Activated T-helper 17 cell treated with anti-CD3 and anti-CD28 coated beads, Interleukin-2, amount 50 U/mL, for 72 hours (primary cell): ENCODE measurements around the gene SLC9A2. TPM values are rescaled to one million over a fixed set of nuclear protein-coding genes. Genes with fewer than 3 reads are reported as not detected.

Experiments
- ATAC-seq: fragments of 150-1000 bp; cut with Tn5 transposase; replicated peaks from 2 replicates; pipeline ENCODE4 v1.10.0; 2021; ENCODE audit warnings: mild to moderate bottlenecking, moderate library complexity
- H3K27ac Mint-ChIP-seq: one replicate; pipeline ENCODE4 v1.8.0; 2022; ENCODE audit warnings: mixed read lengths
- H3K27me3 Mint-ChIP-seq: one replicate; pipeline ENCODE4 v1.8.0; 2022; ENCODE audit warnings: mixed read lengths
- H3K36me3 Mint-ChIP-seq: one replicate; pipeline ENCODE4 v1.8.0; 2022; ENCODE audit warnings: low read depth, mild to moderate bottlenecking, mixed read lengths
- H3K4me1 Mint-ChIP-seq: one replicate; pipeline ENCODE4 v1.8.0; 2022; ENCODE audit warnings: mixed read lengths
- H3K4me3 Mint-ChIP-seq: one replicate; pipeline ENCODE4 v1.8.0; 2022; ENCODE audit warnings: mild to moderate bottlenecking, mixed read lengths
- H3K9me3 Mint-ChIP-seq: one replicate; pipeline ENCODE4 v1.8.0; 2022; ENCODE audit warnings: mixed read lengths
- total RNA-seq, 2 donors: library from RNA; stranded (reverse); gene quantifications; one replicate each; pipeline ENCODE4 v1.2.3, GENCODE V29; 2022

The SLC9A2 gene, protein sequence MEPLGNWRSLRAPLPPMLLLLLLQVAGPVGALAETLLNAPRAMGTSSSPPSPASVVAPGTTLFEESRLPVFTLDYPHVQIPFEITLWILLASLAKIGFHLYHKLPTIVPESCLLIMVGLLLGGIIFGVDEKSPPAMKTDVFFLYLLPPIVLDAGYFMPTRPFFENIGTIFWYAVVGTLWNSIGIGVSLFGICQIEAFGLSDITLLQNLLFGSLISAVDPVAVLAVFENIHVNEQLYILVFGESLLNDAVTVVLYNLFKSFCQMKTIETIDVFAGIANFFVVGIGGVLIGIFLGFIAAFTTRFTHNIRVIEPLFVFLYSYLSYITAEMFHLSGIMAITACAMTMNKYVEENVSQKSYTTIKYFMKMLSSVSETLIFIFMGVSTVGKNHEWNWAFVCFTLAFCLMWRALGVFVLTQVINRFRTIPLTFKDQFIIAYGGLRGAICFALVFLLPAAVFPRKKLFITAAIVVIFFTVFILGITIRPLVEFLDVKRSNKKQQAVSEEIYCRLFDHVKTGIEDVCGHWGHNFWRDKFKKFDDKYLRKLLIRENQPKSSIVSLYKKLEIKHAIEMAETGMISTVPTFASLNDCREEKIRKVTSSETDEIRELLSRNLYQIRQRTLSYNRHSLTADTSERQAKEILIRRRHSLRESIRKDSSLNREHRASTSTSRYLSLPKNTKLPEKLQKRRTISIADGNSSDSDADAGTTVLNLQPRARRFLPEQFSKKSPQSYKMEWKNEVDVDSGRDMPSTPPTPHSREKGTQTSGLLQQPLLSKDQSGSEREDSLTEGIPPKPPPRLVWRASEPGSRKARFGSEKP
- not detected for total RNA-seq

- no peak within 1 kb of the TSS for H3K27ac Mint-ChIP-seq
- ATAC-seq, result peak; percentile 53
- no peaks in the 10 kb centered on the region for H3K9me3 Mint-ChIP-seq
These were observed at the start of gene SLC9A2 for GRCh38 chr2:102619414-102620319. Gene SLC9A2, plus strand, starts transcription at chr2:102619553. Its CDS starts 296 bp downstream, at chr2:102619849.

DNA sequence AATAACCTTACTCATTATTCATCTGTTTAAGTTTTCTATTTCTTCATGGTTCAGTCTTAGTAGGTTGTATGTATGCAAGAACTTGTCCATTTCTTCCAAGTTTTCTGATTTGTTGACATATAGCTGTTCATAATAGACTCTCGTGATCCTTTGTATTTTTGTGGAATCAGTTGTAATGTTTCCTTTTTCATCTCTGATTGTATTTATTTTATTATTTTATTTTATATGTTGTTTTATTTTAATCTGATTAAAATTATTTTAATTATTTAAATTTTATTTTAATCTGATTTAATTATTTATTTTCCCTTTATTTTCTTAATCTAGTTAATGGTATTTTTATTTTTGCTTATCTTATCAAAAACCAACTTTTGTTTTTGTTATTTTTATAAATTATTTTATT, 43.5 kb upstream of the SLC9A2 start:
- H3K4me3 Mint-ChIP-seq, result no peak overlapping the region
- no peak overlapping the region for H3K27ac Mint-ChIP-seq
- H3K4me1 Mint-ChIP-seq, result no peaks in the 10 kb centered on the region
- no peaks in the 10 kb centered on the region for H3K36me3 Mint-ChIP-seq
- ATAC-seq, result no peak
- H3K9me3 Mint-ChIP-seq, result peaks cover 4% of the 10 kb centered on the region
- H3K27me3 Mint-ChIP-seq, result peaks cover 28% of the 10 kb centered on the region

More at GRCh38 chr2:102619414-102620319, at the start of gene SLC9A2:
- H3K4me1 Mint-ChIP-seq, result peaks cover 4% of the 10 kb centered on the region
- peak within 1 kb of the TSS; percentile 61 for H3K4me3 Mint-ChIP-seq
- H3K36me3 Mint-ChIP-seq, result no peaks in the 10 kb centered on the region
- peaks cover 58% of the 10 kb centered on the region for H3K27me3 Mint-ChIP-seq

DNA sequence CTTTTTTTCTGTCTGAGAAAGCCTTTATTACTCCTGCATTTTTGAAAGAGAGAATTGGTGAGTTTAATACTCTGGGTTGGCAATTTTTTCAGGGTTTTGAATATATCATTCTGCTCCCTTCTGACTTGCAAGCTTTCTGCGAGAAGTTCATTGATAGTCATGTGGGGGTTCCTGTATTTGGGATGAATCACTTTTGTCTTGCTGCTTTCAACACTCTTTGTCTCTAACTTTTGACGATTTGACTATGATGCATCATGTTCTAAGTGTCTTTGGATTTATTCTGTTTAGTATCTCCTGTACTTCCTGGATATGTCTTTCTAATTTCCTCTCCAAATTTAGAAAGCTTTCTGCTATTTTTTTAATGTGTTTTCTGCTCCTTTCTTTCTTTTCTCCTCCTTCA, 41.0 kb upstream of the SLC9A2 start:
- no peaks in the 10 kb centered on the region for H3K36me3 Mint-ChIP-seq
- H3K9me3 Mint-ChIP-seq, result peaks cover 4% of the 10 kb centered on the region
- no peaks in the 10 kb centered on the region for H3K4me1 Mint-ChIP-seq
- H3K27me3 Mint-ChIP-seq, result peaks cover 30% of the 10 kb centered on the region
- no peak overlapping the region for H3K27ac Mint-ChIP-seq
- no peak overlapping the region for H3K4me3 Mint-ChIP-seq
- ATAC-seq, result no peak

DNA sequence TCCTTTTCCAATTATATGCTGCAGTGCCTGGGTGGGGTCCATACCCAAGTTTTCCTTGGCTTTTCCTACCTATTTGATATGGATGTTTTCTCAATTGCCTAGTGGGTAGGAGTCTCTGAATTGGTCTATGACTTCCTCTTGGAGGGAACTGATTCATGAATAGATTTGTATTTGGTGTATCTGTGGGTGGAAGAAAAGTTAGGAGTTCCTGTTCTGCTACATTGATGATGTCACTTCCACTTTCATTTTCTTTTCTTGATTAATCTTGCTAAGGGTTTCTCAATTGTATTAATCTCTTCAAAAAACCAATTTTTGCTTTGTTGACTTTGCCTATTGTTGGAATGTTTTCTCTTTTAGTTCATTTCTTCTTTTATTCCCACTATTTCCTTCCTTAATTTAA, 37.4 kb upstream of the SLC9A2 start:
- no peaks in the 10 kb centered on the region for H3K4me1 Mint-ChIP-seq
- no peaks in the 10 kb centered on the region for H3K36me3 Mint-ChIP-seq
- H3K4me3 Mint-ChIP-seq, result no peak overlapping the region
- no peak overlapping the region for H3K27ac Mint-ChIP-seq
- H3K27me3 Mint-ChIP-seq, result peaks cover 15% of the 10 kb centered on the region
- H3K9me3 Mint-ChIP-seq, result no peaks in the 10 kb centered on the region
- peak; percentile 54 for ATAC-seq

DNA sequence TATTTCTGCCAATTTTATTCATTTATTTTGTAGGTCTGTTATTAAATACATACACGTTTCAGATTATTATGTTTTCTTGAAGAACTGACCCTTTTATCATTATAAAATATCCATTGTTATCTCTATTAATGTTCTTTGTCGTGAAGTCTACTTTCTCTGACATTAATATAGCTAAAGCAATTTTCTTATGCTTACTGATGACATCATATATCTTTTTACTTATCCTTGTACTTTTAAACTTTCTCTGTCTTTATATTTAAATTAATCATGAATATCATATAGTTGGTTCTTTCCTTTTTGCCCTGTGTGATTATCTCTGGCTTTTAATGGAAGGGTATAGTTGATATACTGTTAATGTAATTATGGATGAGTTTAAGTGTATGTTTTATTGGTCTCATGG, 36.5 kb upstream of the SLC9A2 start:
- H3K27ac Mint-ChIP-seq, result no peak overlapping the region
- ATAC-seq, result no peak
- no peaks in the 10 kb centered on the region for H3K4me1 Mint-ChIP-seq
- H3K9me3 Mint-ChIP-seq, result no peaks in the 10 kb centered on the region
- H3K4me3 Mint-ChIP-seq, result no peak overlapping the region
- peaks cover 14% of the 10 kb centered on the region for H3K27me3 Mint-ChIP-seq
- H3K36me3 Mint-ChIP-seq, result no peaks in the 10 kb centered on the region

GRCh38 chr2:102585847-102586404, 33.4 kb upstream of the SLC9A2 start:
- H3K36me3 Mint-ChIP-seq, result no peaks in the 10 kb centered on the region
- no peak for ATAC-seq
- peaks cover 31% of the 10 kb centered on the region for H3K27me3 Mint-ChIP-seq
- H3K27ac Mint-ChIP-seq, result no peak overlapping the region
- H3K4me1 Mint-ChIP-seq, result no peaks in the 10 kb centered on the region
- H3K4me3 Mint-ChIP-seq, result no peak overlapping the region
- H3K9me3 Mint-ChIP-seq, result no peaks in the 10 kb centered on the region

DNA sequence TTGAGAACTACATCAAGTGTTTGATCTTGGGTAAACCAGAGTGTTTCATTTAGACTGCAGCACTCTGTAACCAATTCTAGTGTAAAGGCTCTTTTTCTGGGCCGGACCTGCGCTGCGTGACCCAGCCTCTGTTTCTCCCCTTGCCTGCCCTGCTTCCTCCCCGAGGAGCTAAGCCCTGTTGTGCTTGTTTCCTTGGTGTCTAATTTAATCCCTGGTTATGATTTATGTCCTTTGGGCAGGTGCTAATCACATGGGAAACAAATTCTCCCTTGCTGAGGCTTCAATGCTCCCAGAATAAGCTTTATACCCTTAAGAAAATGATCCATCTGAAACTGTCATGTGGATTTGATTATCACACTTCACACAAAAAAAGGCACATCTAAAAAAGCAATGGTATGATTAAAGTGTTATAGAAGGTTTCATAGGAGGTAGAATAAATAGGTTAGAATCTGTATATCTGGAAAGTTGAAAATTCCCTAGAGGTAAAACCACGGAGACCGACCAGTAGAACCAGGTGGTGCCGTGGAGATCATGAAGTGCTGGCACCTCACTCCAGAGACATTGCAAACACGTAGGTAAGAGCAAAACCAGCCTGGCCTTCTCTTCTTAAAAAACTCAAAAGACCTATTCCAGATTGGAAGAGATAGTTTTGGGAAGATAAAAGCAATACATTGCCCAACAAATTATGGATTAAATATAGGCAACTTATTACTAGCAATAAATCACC, 31.0 kb upstream of the SLC9A2 start:
- Mint-ChIP-seq H3K4me3 (no peak overlapping the region), H3K27me3 (peaks cover 30% of the 10 kb centered on the region), H3K9me3 (no peaks in the 10 kb centered on the region), H3K27ac (no peak overlapping the region), H3K36me3 (no peaks in the 10 kb centered on the region), H3K4me1 (no peaks in the 10 kb centered on the region)
- ATAC-seq, result no peak

DNA sequence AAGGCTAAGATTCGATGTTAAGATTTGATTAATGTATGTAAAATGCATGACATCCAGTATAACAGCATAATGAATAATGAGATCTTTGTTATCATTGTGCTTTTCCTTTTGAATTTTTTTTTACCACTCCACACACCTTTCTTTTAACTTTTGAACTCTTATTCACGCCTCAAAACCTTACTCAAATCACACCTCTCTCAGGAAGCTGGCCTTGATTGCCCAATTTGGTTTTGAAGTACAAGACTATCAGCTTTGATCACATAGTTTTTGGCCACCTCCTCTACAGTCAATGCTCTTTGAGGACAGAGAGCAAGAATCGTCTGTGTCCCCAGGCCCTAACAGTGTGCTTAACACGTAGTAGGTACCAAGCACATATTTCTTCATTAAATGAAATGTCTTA, 29.9 kb upstream of the SLC9A2 start:
- no peaks in the 10 kb centered on the region for H3K36me3 Mint-ChIP-seq
- H3K9me3 Mint-ChIP-seq, result no peaks in the 10 kb centered on the region
- H3K4me1 Mint-ChIP-seq, result no peaks in the 10 kb centered on the region
- H3K4me3 Mint-ChIP-seq, result no peak overlapping the region
- no peak overlapping the region for H3K27ac Mint-ChIP-seq
- peaks cover 32% of the 10 kb centered on the region for H3K27me3 Mint-ChIP-seq
- ATAC-seq, result no peak

DNA sequence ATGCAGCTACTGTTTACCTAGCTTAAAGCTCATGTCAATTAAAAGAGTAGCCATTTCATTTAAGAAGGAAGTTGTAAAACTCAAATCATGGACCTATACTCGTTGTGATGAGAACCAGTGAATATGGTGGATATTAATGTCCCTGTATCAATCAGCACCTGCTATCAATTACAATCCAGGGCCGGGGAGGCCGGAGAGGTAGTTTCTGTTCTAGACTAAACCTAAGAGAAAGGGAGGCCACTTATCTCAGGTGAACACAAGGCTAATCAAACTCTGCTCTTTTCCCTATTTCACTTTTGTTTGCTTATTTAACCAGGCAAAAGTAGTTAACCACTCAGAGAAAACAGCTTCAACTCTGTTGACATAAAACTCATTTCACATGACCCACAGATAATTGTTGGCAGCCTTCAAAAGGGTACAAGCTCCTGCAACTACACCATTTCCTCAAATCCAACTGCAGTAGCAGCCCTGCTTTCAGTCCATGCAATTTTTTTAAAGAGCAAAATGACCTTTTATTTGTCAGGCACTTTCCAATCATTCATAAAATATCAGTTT, 27.8 kb upstream of the SLC9A2 start:
- no peaks in the 10 kb centered on the region for H3K36me3 Mint-ChIP-seq

GRCh38 chr2:102592601-102593000, 26.8 kb upstream of the SLC9A2 start:
- no peak for ATAC-seq
- H3K27ac Mint-ChIP-seq, result no peak overlapping the region
- peaks cover 42% of the 10 kb centered on the region for H3K27me3 Mint-ChIP-seq
- no peaks in the 10 kb centered on the region for H3K36me3 Mint-ChIP-seq
- no peak overlapping the region for H3K4me3 Mint-ChIP-seq
- H3K4me1 Mint-ChIP-seq, result no peaks in the 10 kb centered on the region
- H3K9me3 Mint-ChIP-seq, result no peaks in the 10 kb centered on the region

More for the DNA sequence above, 27.8 kb upstream of the SLC9A2 start:
- Mint-ChIP-seq H3K27me3 (peaks cover 44% of the 10 kb centered on the region), H3K9me3 (no peaks in the 10 kb centered on the region), H3K27ac (no peak overlapping the region), H3K4me3 (no peak overlapping the region), H3K4me1 (no peaks in the 10 kb centered on the region)
- no peak for ATAC-seq

DNA sequence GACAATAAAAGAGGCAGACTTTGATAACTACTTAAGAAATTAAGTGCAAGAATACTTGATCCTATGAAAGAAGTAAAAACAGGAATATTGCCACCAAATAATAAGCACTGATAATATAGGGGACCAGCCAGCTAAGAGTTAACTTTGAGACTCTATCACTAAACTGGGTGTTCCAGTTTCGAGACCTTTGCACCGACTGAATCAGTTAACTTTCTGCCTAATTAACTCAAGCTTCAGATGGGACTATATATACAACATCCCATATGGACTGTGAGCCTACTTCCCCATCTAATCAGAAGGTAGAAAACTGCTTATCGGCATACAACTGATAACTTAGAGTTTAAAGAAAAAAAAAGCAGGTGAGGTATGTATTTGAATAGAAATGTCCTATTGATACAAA, 25.8 kb upstream of the SLC9A2 start:
- H3K27ac Mint-ChIP-seq, result no peak overlapping the region
- no peaks in the 10 kb centered on the region for H3K4me1 Mint-ChIP-seq
- H3K36me3 Mint-ChIP-seq, result no peaks in the 10 kb centered on the region
- ATAC-seq, result no peak
- peaks cover 42% of the 10 kb centered on the region for H3K27me3 Mint-ChIP-seq
- H3K9me3 Mint-ChIP-seq, result no peaks in the 10 kb centered on the region
- no peak overlapping the region for H3K4me3 Mint-ChIP-seq

DNA sequence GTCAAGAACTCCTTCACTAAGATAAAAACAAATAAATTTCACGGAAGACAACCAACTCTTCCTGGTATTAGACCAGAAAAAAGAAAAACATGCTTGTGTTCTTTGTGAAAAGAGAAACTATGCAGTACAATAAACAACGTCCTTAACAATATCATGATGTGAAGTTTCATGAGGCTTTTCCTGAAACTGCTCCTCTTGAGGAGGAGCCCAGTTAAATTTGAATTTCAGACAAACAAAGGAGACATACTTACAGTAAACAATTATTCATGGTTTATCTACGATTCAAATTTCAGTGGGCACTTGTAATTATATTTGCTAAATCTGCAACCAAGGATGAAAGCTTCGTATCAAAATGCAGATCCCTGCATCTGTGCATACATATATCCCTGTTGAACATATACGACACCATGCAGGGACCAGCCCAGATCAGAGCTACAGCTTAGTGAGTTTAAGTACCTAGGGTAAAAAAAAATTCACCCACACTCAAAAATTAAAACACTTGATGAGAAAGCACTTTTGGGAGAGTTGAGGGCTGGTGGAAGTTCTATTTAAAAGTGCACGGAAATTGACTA, 24.8 kb upstream of the SLC9A2 start:
- no peak overlapping the region for H3K4me3 Mint-ChIP-seq
- H3K4me1 Mint-ChIP-seq, result no peaks in the 10 kb centered on the region
- peaks cover 36% of the 10 kb centered on the region for H3K27me3 Mint-ChIP-seq
- no peak for ATAC-seq
- no peak overlapping the region for H3K27ac Mint-ChIP-seq
- no peaks in the 10 kb centered on the region for H3K9me3 Mint-ChIP-seq
- no peaks in the 10 kb centered on the region for H3K36me3 Mint-ChIP-seq

GRCh38 chr2:102597788-102598187, 21.6 kb upstream of the SLC9A2 start:
- peaks cover 42% of the 10 kb centered on the region for H3K27me3 Mint-ChIP-seq
- H3K27ac Mint-ChIP-seq, result no peak overlapping the region
- no peaks in the 10 kb centered on the region for H3K9me3 Mint-ChIP-seq
- H3K4me1 Mint-ChIP-seq, result no peaks in the 10 kb centered on the region
- ATAC-seq, result no peak
- H3K36me3 Mint-ChIP-seq, result no peaks in the 10 kb centered on the region
- no peak overlapping the region for H3K4me3 Mint-ChIP-seq
